Measurements from ENCODE around the gene EPC2.
"Not testable (repeated sequence)": the region's sequence is repeated elsewhere in the genome, so short reads cannot be mapped to it uniquely, and the experiment has no call there.

Gene EPC2

DNA sequence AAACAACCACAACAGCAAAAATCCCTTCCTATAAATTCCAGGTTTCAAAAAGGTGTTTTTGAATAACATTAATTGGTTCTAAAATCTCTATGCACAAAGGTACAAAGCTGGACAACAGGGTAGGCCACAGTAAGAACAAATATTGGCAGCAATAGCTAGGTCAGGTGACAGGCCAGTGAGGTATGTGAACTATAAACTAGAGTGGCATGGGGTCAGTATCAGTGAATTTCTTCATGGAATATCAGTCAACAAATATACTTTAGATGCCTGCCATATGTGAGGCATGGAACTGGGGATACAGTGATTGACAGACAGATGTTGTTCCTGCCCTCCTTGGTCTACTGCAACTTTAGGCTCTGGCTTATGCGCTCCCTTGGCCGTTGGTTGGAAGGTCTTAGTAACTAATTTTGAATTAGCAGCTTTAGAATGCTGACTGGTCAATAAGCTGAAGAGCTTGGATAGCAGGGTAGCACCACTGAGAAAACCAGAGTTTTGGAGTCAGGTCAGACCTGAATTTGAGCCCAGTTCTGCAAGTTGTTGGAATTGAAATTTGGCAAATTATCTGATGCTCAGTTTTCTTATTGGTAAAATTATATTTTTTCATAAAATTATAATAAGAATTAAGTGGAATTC is 2.3 kb upstream of the EPC2 start:
- no peaks in the 10 kb centered on the region for H3K36me3 ChIP-seq (ENCODE audit: insufficient read depth, low read length)
- H3K9me3 ChIP-seq (ENCODE audit: low read length), result no peaks in the 10 kb centered on the region
- H3K9ac ChIP-seq (ENCODE audit: low read length), result no peak overlapping the region
- H3K4me3 ChIP-seq (ENCODE audit: low read depth in 1 of 2, low read length in 2 of 2), result no peak overlapping the region
- H3K27ac ChIP-seq (ENCODE audit: low read depth, low read length), result no peak overlapping the region
- H3K4me1 ChIP-seq (ENCODE audit: insufficient read depth, low read length), result no peaks in the 10 kb centered on the region
- H3K27me3 ChIP-seq (ENCODE audit: control insufficient read depth in 1 of 2, insufficient read depth in 2 of 2, low read length in 2 of 2), result no peaks in the 10 kb centered on the region

GRCh38 chr2:148642891-148643416 is 1.6 kb upstream of the EPC2 start:
- no peaks in the 10 kb centered on the region for H3K27me3 ChIP-seq (ENCODE audit: control insufficient read depth in 1 of 2, insufficient read depth in 2 of 2, low read length in 2 of 2)
- H3K4me3 ChIP-seq (ENCODE audit: low read depth in 1 of 2, low read length in 2 of 2), result no peak overlapping the region
- no peak overlapping the region for H3K9ac ChIP-seq (ENCODE audit: low read length)
- no peaks in the 10 kb centered on the region for H3K36me3 ChIP-seq (ENCODE audit: insufficient read depth, low read length)
- H3K27ac ChIP-seq (ENCODE audit: low read depth, low read length), result no peak overlapping the region
- no peaks in the 10 kb centered on the region for H3K4me1 ChIP-seq (ENCODE audit: insufficient read depth, low read length)
- no peaks in the 10 kb centered on the region for H3K9me3 ChIP-seq (ENCODE audit: low read length)

DNA sequence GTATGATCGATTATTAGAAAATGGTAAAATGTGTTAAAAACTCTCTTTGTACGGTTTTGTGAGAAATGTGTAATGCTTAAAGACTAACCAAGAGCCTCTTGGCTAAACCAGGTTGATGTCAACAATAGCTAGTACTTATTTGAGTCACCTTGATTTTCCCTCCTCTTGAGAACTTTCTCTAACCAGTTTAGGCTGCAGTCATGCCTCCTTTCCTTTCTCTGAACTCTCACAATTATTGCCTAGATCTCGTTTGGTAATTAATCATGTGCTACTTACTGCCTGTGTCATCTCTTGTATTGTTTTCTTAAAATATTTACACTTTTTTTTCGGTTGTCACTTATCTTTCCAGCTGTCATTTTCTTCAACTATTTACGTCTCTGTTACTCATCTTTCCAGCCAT is 1.1 kb upstream of the EPC2 start:
- Histone ChIP-seq H3K4me3 (ENCODE audit: low read depth in 1 of 2, low read length in 2 of 2) (peak overlapping the region in 1 of 2 donors; percentile 67), H3K36me3 (ENCODE audit: insufficient read depth, low read length) (no peaks in the 10 kb centered on the region), H3K9me3 (ENCODE audit: low read length) (no peaks in the 10 kb centered on the region), H3K4me1 (ENCODE audit: insufficient read depth, low read length) (no peaks in the 10 kb centered on the region), H3K27ac (ENCODE audit: low read depth, low read length) (no peak overlapping the region), H3K27me3 (ENCODE audit: control insufficient read depth in 1 of 2, insufficient read depth in 2 of 2, low read length in 2 of 2) (no peaks in the 10 kb centered on the region), H3K9ac (ENCODE audit: low read length) (no peak overlapping the region)

- H3K4me1 ChIP-seq (ENCODE audit: insufficient read depth, low read length), result no peaks in the 10 kb centered on the region
- H3K9ac ChIP-seq (ENCODE audit: low read length), result peak overlapping the region; percentile 43
- H3K9me3 ChIP-seq (ENCODE audit: low read length), result no peaks in the 10 kb centered on the region
- peak overlapping the region; percentile 88 for H3K27ac ChIP-seq (ENCODE audit: low read depth, low read length)
- H3K36me3 ChIP-seq (ENCODE audit: insufficient read depth, low read length), result no peaks in the 10 kb centered on the region
- peak overlapping the region; percentile 67 to 75 for H3K4me3 ChIP-seq (ENCODE audit: low read depth in 1 of 2, low read length in 2 of 2)
- no peaks in the 10 kb centered on the region for H3K27me3 ChIP-seq (ENCODE audit: control insufficient read depth in 1 of 2, insufficient read depth in 2 of 2, low read length in 2 of 2)
Observed at GRCh38 chr2:148644883-148645538, 460 bp downstream of the EPC2 start.

DNA sequence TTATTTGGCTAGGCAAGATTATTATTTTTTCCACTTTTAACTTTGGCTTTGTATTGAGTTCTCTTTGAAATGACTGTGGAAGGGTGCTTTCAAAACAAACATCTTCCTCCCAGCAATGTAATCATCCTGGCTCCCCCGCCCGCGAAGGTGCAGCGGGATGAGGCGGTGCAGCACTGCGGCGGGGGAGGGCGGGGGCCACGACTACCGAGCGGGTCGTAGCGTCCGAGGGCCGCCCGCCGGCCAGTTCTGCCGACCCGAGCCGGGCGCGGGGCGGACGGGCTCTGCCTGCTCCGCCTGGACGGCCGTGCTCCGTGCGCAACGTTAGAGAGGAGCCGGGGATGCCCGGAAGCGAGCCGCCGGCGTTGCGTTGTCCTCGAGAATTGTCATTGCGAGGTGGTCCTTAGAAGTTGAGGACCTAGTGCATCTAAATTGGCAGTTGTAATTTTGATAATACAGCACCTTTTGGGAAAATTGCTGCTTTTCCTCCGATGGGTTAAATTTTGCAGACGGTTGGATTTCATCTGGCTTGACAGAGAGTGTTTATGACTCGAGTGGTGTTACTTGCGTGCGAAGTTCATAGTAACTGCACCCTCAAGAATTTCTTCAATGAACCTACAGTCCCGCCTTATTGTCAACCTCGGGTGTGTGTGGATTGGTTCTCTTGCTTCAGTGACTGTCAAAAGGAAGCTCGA is 1.1 kb downstream of the EPC2 start:
- H3K9me3 ChIP-seq (ENCODE audit: low read length), result no peaks in the 10 kb centered on the region
- H3K27me3 ChIP-seq (ENCODE audit: control insufficient read depth in 1 of 2, insufficient read depth in 2 of 2, low read length in 2 of 2), result no peaks in the 10 kb centered on the region
- peak overlapping the region; percentile 88 for H3K27ac ChIP-seq (ENCODE audit: low read depth, low read length)
- peak overlapping the region; percentile 67 to 75 for H3K4me3 ChIP-seq (ENCODE audit: low read depth in 1 of 2, low read length in 2 of 2)
- H3K4me1 ChIP-seq (ENCODE audit: insufficient read depth, low read length), result peaks cover under 1% of the 10 kb centered on the region
- H3K9ac ChIP-seq (ENCODE audit: low read length), result peak overlapping the region; percentile 43
- no peaks in the 10 kb centered on the region for H3K36me3 ChIP-seq (ENCODE audit: insufficient read depth, low read length)

- peak overlapping the region in 1 of 2 donors; percentile 67 for H3K4me3 ChIP-seq (ENCODE audit: low read depth in 1 of 2, low read length in 2 of 2)
- H3K27ac ChIP-seq (ENCODE audit: low read depth, low read length), result no peak overlapping the region
- no peaks in the 10 kb centered on the region for H3K9me3 ChIP-seq (ENCODE audit: low read length)
- H3K4me1 ChIP-seq (ENCODE audit: insufficient read depth, low read length), result peaks cover 6% of the 10 kb centered on the region
- no peaks in the 10 kb centered on the region for H3K36me3 ChIP-seq (ENCODE audit: insufficient read depth, low read length)
- H3K27me3 ChIP-seq (ENCODE audit: control insufficient read depth in 1 of 2, insufficient read depth in 2 of 2, low read length in 2 of 2), result no peaks in the 10 kb centered on the region
- peak overlapping the region; percentile 43 for H3K9ac ChIP-seq (ENCODE audit: low read length)
Observed at GRCh38 chr2:148646231-148646559, 1.6 kb downstream of the EPC2 start.

GRCh38 chr2:148647711-148648110 is 3.2 kb downstream of the EPC2 start:
- not testable (repeated sequence) for H3K36me3 ChIP-seq (ENCODE audit: insufficient read depth, low read length); H3K27me3 ChIP-seq (ENCODE audit: control insufficient read depth in 1 of 2, insufficient read depth in 2 of 2, low read length in 2 of 2); H3K27ac ChIP-seq (ENCODE audit: low read depth, low read length); H3K9me3 ChIP-seq (ENCODE audit: low read length); H3K4me3 ChIP-seq (ENCODE audit: low read depth in 1 of 2, low read length in 2 of 2); H3K9ac ChIP-seq (ENCODE audit: low read length)
- H3K4me1 ChIP-seq (ENCODE audit: insufficient read depth, low read length), result peaks cover 21% of the 10 kb centered on the region

DNA sequence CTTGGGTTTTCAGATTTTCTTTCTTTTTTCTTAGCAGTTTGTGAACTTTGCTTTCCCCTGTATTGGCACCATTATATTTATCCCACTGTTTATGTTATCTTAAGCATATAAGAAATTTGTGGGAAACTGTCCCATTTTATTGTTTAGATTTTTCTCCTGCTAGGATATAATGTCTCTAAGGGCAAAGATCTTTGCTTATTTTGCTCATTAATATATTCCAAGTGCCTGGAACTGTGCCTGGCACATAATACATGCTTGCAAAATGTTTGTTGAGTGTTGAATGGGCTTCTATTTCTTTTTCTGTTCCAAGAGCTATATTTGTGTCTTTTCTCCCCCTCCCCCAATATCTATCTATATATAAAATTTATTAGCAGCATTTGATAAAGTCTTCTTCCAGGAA is 5.4 kb downstream of the EPC2 start:
- no peaks in the 10 kb centered on the region for H3K9me3 ChIP-seq (ENCODE audit: low read length)

DNA sequence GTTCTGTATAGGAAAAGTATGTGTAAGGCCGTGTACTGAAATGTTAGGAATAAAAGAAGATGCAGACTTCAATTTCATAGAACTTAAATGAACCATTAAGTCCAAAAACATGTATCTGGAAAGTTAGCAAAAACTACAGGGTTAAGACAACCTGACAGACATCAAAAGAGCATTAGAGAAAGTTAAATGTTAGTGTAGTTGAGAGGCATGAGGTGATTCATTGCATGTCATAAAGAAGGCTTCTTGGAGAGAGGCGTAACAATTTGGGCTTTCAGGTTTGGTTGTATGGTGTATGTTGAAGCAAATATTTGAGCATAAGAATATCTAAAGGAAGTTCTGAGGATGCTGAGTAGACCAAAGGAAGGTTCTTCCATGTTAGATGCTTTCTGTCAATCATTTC is 6.3 kb downstream of the EPC2 start:
- H3K9ac ChIP-seq (ENCODE audit: low read length), result no peak overlapping the region
- no peak overlapping the region for H3K4me3 ChIP-seq (ENCODE audit: low read depth in 1 of 2, low read length in 2 of 2)
- H3K9me3 ChIP-seq (ENCODE audit: low read length), result no peaks in the 10 kb centered on the region
- H3K4me1 ChIP-seq (ENCODE audit: insufficient read depth, low read length), result peaks cover 30% of the 10 kb centered on the region
- H3K27ac ChIP-seq (ENCODE audit: low read depth, low read length), result no peak overlapping the region
- no peaks in the 10 kb centered on the region for H3K36me3 ChIP-seq (ENCODE audit: insufficient read depth, low read length)
- no peaks in the 10 kb centered on the region for H3K27me3 ChIP-seq (ENCODE audit: control insufficient read depth in 1 of 2, insufficient read depth in 2 of 2, low read length in 2 of 2)

More for the DNA sequence above, 5.4 kb downstream of the EPC2 start:
- Histone ChIP-seq H3K27me3 (ENCODE audit: control insufficient read depth in 1 of 2, insufficient read depth in 2 of 2, low read length in 2 of 2) (no peaks in the 10 kb centered on the region), H3K27ac (ENCODE audit: low read depth, low read length) (no peak overlapping the region), H3K4me1 (ENCODE audit: insufficient read depth, low read length) (peaks cover 30% of the 10 kb centered on the region), H3K9ac (ENCODE audit: low read length) (no peak overlapping the region), H3K4me3 (ENCODE audit: low read depth in 1 of 2, low read length in 2 of 2) (no peak overlapping the region), H3K36me3 (ENCODE audit: insufficient read depth, low read length) (no peaks in the 10 kb centered on the region)

- H3K4me1 ChIP-seq (ENCODE audit: insufficient read depth, low read length), result peaks cover 37% of the 10 kb centered on the region
- H3K4me3 ChIP-seq (ENCODE audit: low read depth in 1 of 2, low read length in 2 of 2), result no peak overlapping the region
- no peaks in the 10 kb centered on the region for H3K27me3 ChIP-seq (ENCODE audit: control insufficient read depth in 1 of 2, insufficient read depth in 2 of 2, low read length in 2 of 2)
- H3K27ac ChIP-seq (ENCODE audit: low read depth, low read length), result no peak overlapping the region
- no peaks in the 10 kb centered on the region for H3K9me3 ChIP-seq (ENCODE audit: low read length)
- H3K36me3 ChIP-seq (ENCODE audit: insufficient read depth, low read length), result no peaks in the 10 kb centered on the region
- H3K9ac ChIP-seq (ENCODE audit: low read length), result no peak overlapping the region
Observed at GRCh38 chr2:148651972-148652371, 7.4 kb downstream of the EPC2 start.

DNA sequence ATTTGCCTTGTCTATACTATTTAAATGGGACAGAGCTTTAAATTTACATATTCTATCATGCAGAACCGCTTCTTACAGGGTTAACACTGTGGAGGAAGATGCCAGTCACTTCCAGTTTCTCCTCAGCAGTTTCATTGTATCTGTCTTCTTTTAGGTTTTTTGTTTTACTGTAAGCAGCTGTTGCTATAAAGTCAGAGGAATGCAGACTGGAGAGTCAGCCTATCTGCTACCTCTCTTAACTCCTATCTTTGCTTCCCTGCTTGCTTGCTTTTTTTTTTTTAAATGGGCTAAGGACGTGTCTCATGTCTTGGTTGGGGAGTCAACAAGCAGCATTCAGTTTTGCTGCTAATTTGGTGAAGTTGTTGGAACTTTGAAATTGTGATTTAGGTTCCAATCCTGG is 8.9 kb downstream of the EPC2 start:
- no peak overlapping the region for H3K9ac ChIP-seq (ENCODE audit: low read length)
- no peak overlapping the region for H3K4me3 ChIP-seq (ENCODE audit: low read depth in 1 of 2, low read length in 2 of 2)
- no peak overlapping the region for H3K27ac ChIP-seq (ENCODE audit: low read depth, low read length)
- no peaks in the 10 kb centered on the region for H3K36me3 ChIP-seq (ENCODE audit: insufficient read depth, low read length)
- no peaks in the 10 kb centered on the region for H3K27me3 ChIP-seq (ENCODE audit: control insufficient read depth in 1 of 2, insufficient read depth in 2 of 2, low read length in 2 of 2)
- H3K4me1 ChIP-seq (ENCODE audit: insufficient read depth, low read length), result peaks cover 52% of the 10 kb centered on the region
- H3K9me3 ChIP-seq (ENCODE audit: low read length), result no peaks in the 10 kb centered on the region
